ENCODE results near the gene MRTFB. TPM values are rescaled to one million over a fixed set of nuclear protein-coding genes. Genes with fewer than 3 reads are reported as not detected.

The MRTFB gene
- total and polyA plus RNA-seq, 2 experiments from 2014 or later, result 13.9 to 22.2 TPM

DNA sequence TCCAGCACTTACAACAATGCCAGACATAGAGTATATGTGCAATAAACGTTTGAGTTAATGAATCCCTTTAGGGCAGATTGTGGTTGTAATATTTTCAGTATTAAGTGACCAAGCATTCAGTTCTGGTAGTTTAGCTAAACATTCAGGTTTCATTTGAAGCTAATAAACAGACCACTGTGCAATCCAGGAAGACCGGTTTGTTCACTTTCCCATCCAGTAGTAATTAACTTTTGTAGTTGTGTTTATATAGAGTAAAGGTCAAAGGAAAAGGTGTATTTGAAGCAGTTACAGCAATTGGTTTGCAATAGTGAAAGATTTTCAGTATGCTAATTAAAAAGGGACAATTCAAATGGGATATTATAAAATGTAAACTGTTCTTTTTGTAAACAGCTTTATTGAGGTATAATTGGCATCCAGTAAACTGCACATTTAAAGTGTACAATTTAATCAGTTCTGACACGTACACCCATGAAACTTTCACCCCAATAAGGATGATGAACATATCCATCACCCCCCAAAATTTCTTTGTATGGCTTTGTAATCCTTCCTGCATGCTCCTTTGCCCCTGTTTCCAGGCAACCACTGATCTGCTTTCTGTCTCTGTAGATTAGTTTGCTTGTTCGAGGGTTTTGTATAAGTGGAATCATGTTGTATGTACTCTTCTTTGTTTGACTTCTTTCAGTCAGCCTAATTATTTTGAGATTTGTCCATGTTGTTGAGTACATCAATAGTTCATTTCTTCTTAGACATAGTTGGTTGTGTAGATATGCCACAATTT, 26.3 kb downstream of the MRTFB start:
- Mint-ChIP-seq H3K4me3 (no peak overlapping the region), H3K36me3 (ENCODE audit: low read depth) (no peaks in the 10 kb centered on the region; the same call in 2 of the 3 replicates)

More for the DNA sequence above, 26.3 kb downstream of the MRTFB start:
- no peaks in the 10 kb centered on the region for H3K36me3 ChIP-seq (ENCODE audit: insufficient read depth)
- ATAC-seq (no peak), DNase-seq (ENCODE audit: low spot score) (no peak)
- no peaks in the 10 kb centered on the region for H3F3A ChIP-seq (replicated peaks; ENCODE audit: low read depth)
- Mint-ChIP-seq H3K4me1 (peaks cover 41% of the 10 kb centered on the region), H3K9me3 (no peaks in the 10 kb centered on the region), H3K27ac (no peak overlapping the region), H3K27me3 (ENCODE audit: insufficient read depth, low read depth, poor library complexity) (no peaks in the 10 kb centered on the region)
- TF ChIP-seq CTCF (conservative IDR thresholded peaks at IDR 0.05; ENCODE audit: low read depth in 2 of 2) (no peak), ZNF114 (CRISPR knock-in tag; IDR thresholded peaks at IDR 0.05) (no peak), EZH2 (IDR thresholded peaks at IDR 0.05; ENCODE audit: low read depth, unreplicated experiment) (no peak), ZNF331 (CRISPR knock-in tag; IDR thresholded peaks at IDR 0.05; ENCODE audit: low read depth) (no peak), STAT1 (IDR thresholded peaks at IDR 0.05; ENCODE audit: unreplicated experiment) (no peak), POLR2AphosphoS5 (IDR thresholded peaks at IDR 0.05; ENCODE audit: low read depth) (no peak), NANOG (IDR thresholded peaks at IDR 0.05; ENCODE audit: borderline replicate concordance) (no peak), REST (IDR thresholded peaks at IDR 0.05; ENCODE audit: unreplicated experiment) (no peak), JUNB (IDR thresholded peaks at IDR 0.05; ENCODE audit: unreplicated experiment) (no peak), CREB1 (CRISPR knock-in tag; IDR thresholded peaks at IDR 0.05; ENCODE audit: low read depth) (no peak)
- TF ChIP-seq, protein P1, sequence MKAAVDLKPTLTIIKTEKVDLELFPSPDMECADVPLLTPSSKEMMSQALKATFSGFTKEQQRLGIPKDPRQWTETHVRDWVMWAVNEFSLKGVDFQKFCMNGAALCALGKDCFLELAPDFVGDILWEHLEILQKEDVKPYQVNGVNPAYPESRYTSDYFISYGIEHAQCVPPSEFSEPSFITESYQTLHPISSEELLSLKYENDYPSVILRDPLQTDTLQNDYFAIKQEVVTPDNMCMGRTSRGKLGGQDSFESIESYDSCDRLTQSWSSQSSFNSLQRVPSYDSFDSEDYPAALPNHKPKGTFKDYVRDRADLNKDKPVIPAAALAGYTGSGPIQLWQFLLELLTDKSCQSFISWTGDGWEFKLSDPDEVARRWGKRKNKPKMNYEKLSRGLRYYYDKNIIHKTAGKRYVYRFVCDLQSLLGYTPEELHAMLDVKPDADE (IDR thresholded peaks at IDR 0.05), result no peak
- TF ChIP-seq, protein P2, sequence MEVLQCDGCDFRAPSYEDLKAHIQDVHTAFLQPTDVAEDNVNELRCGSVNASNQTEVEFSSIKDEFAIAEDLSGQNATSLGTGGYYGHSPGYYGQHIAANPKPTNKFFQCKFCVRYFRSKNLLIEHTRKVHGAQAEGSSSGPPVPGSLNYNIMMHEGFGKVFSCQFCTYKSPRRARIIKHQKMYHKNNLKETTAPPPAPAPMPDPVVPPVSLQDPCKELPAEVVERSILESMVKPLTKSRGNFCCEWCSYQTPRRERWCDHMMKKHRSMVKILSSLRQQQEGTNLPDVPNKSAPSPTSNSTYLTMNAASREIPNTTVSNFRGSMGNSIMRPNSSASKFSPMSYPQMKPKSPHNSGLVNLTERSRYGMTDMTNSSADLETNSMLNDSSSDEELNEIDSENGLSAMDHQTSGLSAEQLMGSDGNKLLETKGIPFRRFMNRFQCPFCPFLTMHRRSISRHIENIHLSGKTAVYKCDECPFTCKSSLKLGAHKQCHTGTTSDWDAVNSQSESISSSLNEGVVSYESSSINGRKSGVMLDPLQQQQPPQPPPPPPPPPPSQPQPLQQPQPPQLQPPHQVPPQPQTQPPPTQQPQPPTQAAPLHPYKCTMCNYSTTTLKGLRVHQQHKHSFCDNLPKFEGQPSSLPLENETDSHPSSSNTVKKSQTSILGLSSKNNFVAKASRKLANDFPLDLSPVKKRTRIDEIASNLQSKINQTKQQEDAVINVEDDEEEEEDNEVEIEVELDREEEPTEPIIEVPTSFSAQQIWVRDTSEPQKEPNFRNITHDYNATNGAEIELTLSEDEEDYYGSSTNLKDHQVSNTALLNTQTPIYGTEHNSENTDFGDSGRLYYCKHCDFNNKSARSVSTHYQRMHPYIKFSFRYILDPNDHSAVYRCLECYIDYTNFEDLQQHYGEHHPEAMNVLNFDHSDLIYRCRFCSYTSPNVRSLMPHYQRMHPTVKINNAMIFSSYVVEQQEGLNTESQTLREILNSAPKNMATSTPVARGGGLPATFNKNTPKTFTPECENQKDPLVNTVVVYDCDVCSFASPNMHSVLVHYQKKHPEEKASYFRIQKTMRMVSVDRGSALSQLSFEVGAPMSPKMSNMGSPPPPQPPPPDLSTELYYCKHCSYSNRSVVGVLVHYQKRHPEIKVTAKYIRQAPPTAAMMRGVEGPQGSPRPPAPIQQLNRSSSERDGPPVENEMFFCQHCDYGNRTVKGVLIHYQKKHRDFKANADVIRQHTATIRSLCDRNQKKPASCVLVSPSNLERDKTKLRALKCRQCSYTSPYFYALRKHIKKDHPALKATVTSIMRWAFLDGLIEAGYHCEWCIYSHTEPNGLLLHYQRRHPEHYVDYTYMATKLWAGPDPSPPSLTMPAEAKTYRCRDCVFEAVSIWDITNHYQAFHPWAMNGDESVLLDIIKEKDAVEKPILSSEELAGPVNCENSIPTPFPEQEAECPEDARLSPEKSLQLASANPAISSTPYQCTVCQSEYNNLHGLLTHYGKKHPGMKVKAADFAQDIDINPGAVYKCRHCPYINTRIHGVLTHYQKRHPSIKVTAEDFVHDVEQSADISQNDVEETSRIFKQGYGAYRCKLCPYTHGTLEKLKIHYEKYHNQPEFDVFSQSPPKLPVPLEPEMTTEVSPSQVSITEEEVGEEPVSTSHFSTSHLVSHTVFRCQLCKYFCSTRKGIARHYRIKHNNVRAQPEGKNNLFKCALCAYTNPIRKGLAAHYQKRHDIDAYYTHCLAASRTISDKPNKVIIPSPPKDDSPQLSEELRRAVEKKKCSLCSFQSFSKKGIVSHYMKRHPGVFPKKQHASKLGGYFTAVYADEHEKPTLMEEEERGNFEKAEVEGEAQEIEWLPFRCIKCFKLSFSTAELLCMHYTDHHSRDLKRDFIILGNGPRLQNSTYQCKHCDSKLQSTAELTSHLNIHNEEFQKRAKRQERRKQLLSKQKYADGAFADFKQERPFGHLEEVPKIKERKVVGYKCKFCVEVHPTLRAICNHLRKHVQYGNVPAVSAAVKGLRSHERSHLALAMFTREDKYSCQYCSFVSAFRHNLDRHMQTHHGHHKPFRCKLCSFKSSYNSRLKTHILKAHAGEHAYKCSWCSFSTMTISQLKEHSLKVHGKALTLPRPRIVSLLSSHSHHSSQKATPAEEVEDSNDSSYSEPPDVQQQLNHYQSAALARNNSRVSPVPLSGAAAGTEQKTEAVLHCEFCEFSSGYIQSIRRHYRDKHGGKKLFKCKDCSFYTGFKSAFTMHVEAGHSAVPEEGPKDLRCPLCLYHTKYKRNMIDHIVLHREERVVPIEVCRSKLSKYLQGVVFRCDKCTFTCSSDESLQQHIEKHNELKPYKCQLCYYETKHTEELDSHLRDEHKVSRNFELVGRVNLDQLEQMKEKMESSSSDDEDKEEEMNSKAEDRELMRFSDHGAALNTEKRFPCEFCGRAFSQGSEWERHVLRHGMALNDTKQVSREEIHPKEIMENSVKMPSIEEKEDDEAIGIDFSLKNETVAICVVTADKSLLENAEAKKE (CRISPR knock-in tag; IDR thresholded peaks at IDR 0.05), result no peak
- H2AFZ ChIP-seq, result no peak overlapping the region
- H3K9me2 ChIP-seq (ENCODE audit: insufficient read depth), result no peaks in the 10 kb centered on the region
- H3K27ac ChIP-seq (ENCODE audit: low read depth), result no peak overlapping the region
- H3K4me1 ChIP-seq (ENCODE audit: insufficient read depth), result peaks cover 29% of the 10 kb centered on the region
- no peak overlapping the region for H3K4me3 ChIP-seq
- peaks cover 13% of the 10 kb centered on the region for H4K20me1 ChIP-seq (replicated peaks; ENCODE audit: insufficient read depth)
- no peak overlapping the region for H3K4me2 ChIP-seq
- peaks cover 66% of the 10 kb centered on the region for H3K79me2 ChIP-seq (replicated peaks; ENCODE audit: insufficient read depth)
- no peaks in the 10 kb centered on the region for H3K27me3 ChIP-seq (ENCODE audit: insufficient read depth)
